Raji (cell line): Measurements from ENCODE around the gene OSBPL5.

ENCODE experiments used
- POLR2A ChIP-seq: IDR thresholded peaks from 2 replicates; pipeline ENCODE4 v1.6.1; 2011; ENCODE audit warnings: low read depth, low read length, control low read depth; ENCODE audit not compliant: insufficient read depth

The OSBPL5 gene

GRCh38 chr11:3163241-3163981 is 1.7 kb downstream of the OSBPL5 start:
- TF ChIP-seq POLR2A, result no peak

- TF ChIP-seq POLR2A, result no peak
Observed at GRCh38 chr11:3162410-3163240, 2.5 kb downstream of the OSBPL5 start.

- no peak for TF ChIP-seq POLR2A
Observed at GRCh38 chr11:3161720-3162409, 3.2 kb downstream of the OSBPL5 start.

GRCh38 chr11:3161309-3161708 is 3.8 kb downstream of the OSBPL5 start:
- no peak for TF ChIP-seq POLR2A

- TF ChIP-seq POLR2A, result no peak
Observed at GRCh38 chr11:3160252-3161031, 4.7 kb downstream of the OSBPL5 start.

GRCh38 chr11:3159296-3160190 is 5.6 kb downstream of the OSBPL5 start:
- TF ChIP-seq POLR2A, result no peak

- TF ChIP-seq POLR2A, result no peak
Observed at GRCh38 chr11:3158821-3159220, 6.3 kb downstream of the OSBPL5 start.

- TF ChIP-seq POLR2A, result no peak
Observed at GRCh38 chr11:3158131-3158591, 6.9 kb downstream of the OSBPL5 start.

GRCh38 chr11:3157381-3158130 is 7.6 kb downstream of the OSBPL5 start:
- TF ChIP-seq POLR2A, result no peak

- TF ChIP-seq POLR2A, result no peak
Observed at GRCh38 chr11:3156661-3157311, 8.3 kb downstream of the OSBPL5 start.

GRCh38 chr11:3156282-3156660 is 8.8 kb downstream of the OSBPL5 start:
- no peak for TF ChIP-seq POLR2A

- TF ChIP-seq POLR2A, result no peak
Observed at GRCh38 chr11:3155691-3156258, 9.3 kb downstream of the OSBPL5 start.
